Body of pancreas (tissue), 4 donors: ENCODE measurements around the gene GPR108. TPM values are rescaled to one million over a fixed set of nuclear protein-coding genes. Genes with fewer than 3 reads are reported as not detected.

Experiments used
- ATAC-seq: fragments of 150-250 bp; one replicate; pipeline ENCODE4 v1.9.1; 2016
- DNase-seq, 4 donors: peaks; one replicate each; pipeline ENCODE4 v3.0.0-alpha.2; 2019
- H3K27ac ChIP-seq, 4 donors: fragments of 200-600 bp; sonication (generic); 1 replicate in 3 of 4; 2 replicates in 1 of 4; pipeline versions ENCODE4 v1.5.1 to v1.6.1; 2016 to 2019; ENCODE audit warnings: mild to moderate bottlenecking in 1 of 4, mixed read lengths in 1 of 4, moderate library complexity in 1 of 4
- H3K27me3 ChIP-seq, 2 donors: fragments of 200-600 bp; sonication (generic); one replicate each; pipeline ENCODE4 v1.6.0; 2016; ENCODE audit warnings: mild to moderate bottlenecking in 1 of 2
- H3K36me3 ChIP-seq, 2 donors: fragments of 200-600 bp; sonication (generic); replicated peaks in 1 of 2; 2 replicates each; pipeline ENCODE4 v1.5.1; 2016; ENCODE audit warnings: low read depth in 2 of 2; ENCODE audit not compliant: insufficient read depth in 1 of 2
- H3K4me1 ChIP-seq: fragments of 200-600 bp; sonication (generic); one replicate; pipeline ENCODE4 v1.6.0; 2016
- H3K4me3 ChIP-seq, 2 donors: fragments of 200-600 bp; sonication (generic); 1 replicate in 1 of 2; 2 replicates in 1 of 2; pipeline ENCODE4 v1.5.1; 2016 to 2019
- H3K9me3 ChIP-seq, 3 donors: fragments of 200-600 bp; sonication (generic); 1 replicate in 2 of 3; 2 replicates in 1 of 3; pipeline ENCODE4 v1.5.1; 2016
- CTCF ChIP-seq, 7 experiments: fragments of 450-650 bp in 4 of 7; fragments of 200-600 bp in 3 of 7; sonication (generic) in 3 of 7; IDR thresholded peaks; one replicate each; pipeline ENCODE4 v1.5.1; 2016 to 2019; ENCODE audit warnings: antibody characterized with exemption in 7 of 7
- POLR2A ChIP-seq, 3 donors: fragments of 450-650 bp; IDR thresholded peaks; one replicate each; pipeline ENCODE4 v1.6.1; 2016; ENCODE audit warnings: antibody characterized with exemption in 3 of 3, mild to moderate bottlenecking in 2 of 3
- WGBS, 2 donors: methylation state at CpG; one replicate each; pipeline ENCODE4 v1.1.5; 2017; 5-methylcytosine and 5-hydroxymethylcytosine counted together
- intact Hi-C: fragments of 100-400 bp; cut with DNase I; formaldehyde crosslinking; loops from one replicate; pipeline ENCODE4 v1.15.1; 2023
- total RNA-seq, 2 donors: library from RNA; depleted of rRNA; stranded (reverse); fragments of >200 nt; gene quantifications; one replicate each; pipeline ENCODE4 v1.1.0, GENCODE V29; 2016

GPR108 gene
- total RNA-seq, 2 donors from 2014 or later: 68.2 to 75.8 TPM

- Histone ChIP-seq H3K27ac (no peak overlapping the region), H3K9me3 (no peaks in the 10 kb centered on the region), H3K27me3 (no peaks in the 10 kb centered on the region), H3K4me1 (peaks cover 29% of the 10 kb centered on the region), H3K4me3 (no peak overlapping the region), H3K36me3 (peaks cover 0 to 8% of the 10 kb centered on the region in 2 donors)
- WGBS, 2 donors: 88 to 92% methylated on average over 21 of the region's 21 CpGs
- intact Hi-C loops: no loop called here
- no peak for TF ChIP-seq POLR2A (IDR thresholded peaks at IDR 0.05)
- TF ChIP-seq CTCF (IDR thresholded peaks at IDR 0.05): no peak
- ATAC-seq: no peak
- no peak for DNase-seq
These were observed 4.5 kb downstream of the GPR108 start for GRCh38 chr19:6732803-6733337.

GRCh38 chr19:6731822-6732221 lies 5.6 kb downstream of the GPR108 start:
- no peaks in the 10 kb centered on the region for H3K9me3 ChIP-seq
- no peak for TF ChIP-seq POLR2A (IDR thresholded peaks at IDR 0.05)
- no peak for TF ChIP-seq CTCF (IDR thresholded peaks at IDR 0.05)
- intact Hi-C loops: no loop called here
- no peak overlapping the region for H3K4me3 ChIP-seq
- ATAC-seq (no peak), DNase-seq (no peak)
- WGBS, 2 donors: 89 to 91% methylated on average over 11 to 22 of the region's 22 CpGs
- peaks cover 38% of the 10 kb centered on the region for H3K4me1 ChIP-seq
- H3K27ac ChIP-seq: no peak overlapping the region
- H3K36me3 ChIP-seq: peaks cover 0 to 8% of the 10 kb centered on the region in 2 donors
- H3K27me3 ChIP-seq: no peaks in the 10 kb centered on the region

GRCh38 chr19:6730941-6731670 lies 6.3 kb downstream of the GPR108 start:
- H3K4me1 ChIP-seq: peaks cover 37% of the 10 kb centered on the region
- peaks cover 0 to 8% of the 10 kb centered on the region in 2 donors for H3K36me3 ChIP-seq
- DNase-seq (no peak), ATAC-seq (peak; percentile 2)
- no peaks in the 10 kb centered on the region for H3K27me3 ChIP-seq
- intact Hi-C loops: no loop called here
- TF ChIP-seq CTCF (IDR thresholded peaks at IDR 0.05) (no peak), POLR2A (IDR thresholded peaks at IDR 0.05) (no peak)
- H3K27ac ChIP-seq: peak overlapping the region in 2 of 4 donors; percentile 69 to 86
- no peak overlapping the region for H3K4me3 ChIP-seq
- H3K9me3 ChIP-seq: no peaks in the 10 kb centered on the region
- WGBS, 2 donors: 86 to 91% methylated on average over 19 to 29 of the region's 30 CpGs

- peak; percentile 73 for ATAC-seq
- TF ChIP-seq POLR2A (IDR thresholded peaks at IDR 0.05) (peak in 1 of 3 donors; percentile 51), CTCF (IDR thresholded peaks at IDR 0.05) (no peak)
- peak overlapping the region in 2 of 4 donors; percentile 69 to 86 for H3K27ac ChIP-seq
- H3K9me3 ChIP-seq: no peaks in the 10 kb centered on the region
- H3K36me3 ChIP-seq: peaks cover 0 to 8% of the 10 kb centered on the region in 2 donors
- no peaks in the 10 kb centered on the region for H3K27me3 ChIP-seq
- peak; percentile 78 to 93 (median 84) for DNase-seq
- 59 to 61% methylated on average over 21 to 25 of the region's 27 CpGs for WGBS, 2 donors
- H3K4me1 ChIP-seq: peaks cover 37% of the 10 kb centered on the region
- H3K4me3 ChIP-seq: no peak overlapping the region
- intact Hi-C loops: no loop called here
These were observed 7.1 kb downstream of the GPR108 start for GRCh38 chr19:6730153-6730804.
